Measurements from ENCODE around the gene IFI27L1.
"Not testable (repeated sequence)": the region's sequence is repeated elsewhere in the genome, so short reads cannot be mapped to it uniquely, and the experiment has no call there.

IFI27L1 gene

GRCh38 chr14:94048691-94049624 lies 32.2 kb upstream of the IFI27L1 start:
- no peak for DNase-seq (ENCODE audit: low spot score)

- DNase-seq (ENCODE audit: low spot score), result no peak
These were observed 31.5 kb upstream of the IFI27L1 start for GRCh38 chr14:94049625-94050023.

- DNase-seq (ENCODE audit: low spot score), result no peak
These were observed 30.8 kb upstream of the IFI27L1 start for GRCh38 chr14:94050231-94050880.

GRCh38 chr14:94051115-94051514 lies 30.0 kb upstream of the IFI27L1 start:
- no peak for DNase-seq (ENCODE audit: low spot score)

GRCh38 chr14:94051779-94052178 lies 29.3 kb upstream of the IFI27L1 start:
- DNase-seq (ENCODE audit: low spot score), result no peak

- no peak for DNase-seq (ENCODE audit: low spot score)
These were observed 28.9 kb upstream of the IFI27L1 start for GRCh38 chr14:94052199-94052598.

GRCh38 chr14:94052662-94053061 lies 28.4 kb upstream of the IFI27L1 start:
- DNase-seq (ENCODE audit: low spot score), result no peak

- DNase-seq (ENCODE audit: low spot score), result no peak
These were observed 26.7 kb upstream of the IFI27L1 start for GRCh38 chr14:94054401-94054800.

GRCh38 chr14:94054936-94055335 lies 26.2 kb upstream of the IFI27L1 start:
- DNase-seq (ENCODE audit: low spot score), result no peak

GRCh38 chr14:94056579-94057308 lies 24.4 kb upstream of the IFI27L1 start:
- DNase-seq (ENCODE audit: low spot score), result no peak

GRCh38 chr14:94058128-94058673 lies 22.9 kb upstream of the IFI27L1 start:
- no peak for DNase-seq (ENCODE audit: low spot score)

- no peak for DNase-seq (ENCODE audit: low spot score)
These were observed 22.4 kb upstream of the IFI27L1 start for GRCh38 chr14:94058674-94059138.

GRCh38 chr14:94059998-94060397 lies 21.1 kb upstream of the IFI27L1 start:
- DNase-seq (ENCODE audit: low spot score), result no peak

- no peak for DNase-seq (ENCODE audit: low spot score)
These were observed 18.7 kb upstream of the IFI27L1 start for GRCh38 chr14:94062344-94062940.

GRCh38 chr14:94066089-94066676 lies 14.9 kb upstream of the IFI27L1 start:
- no peak for DNase-seq (ENCODE audit: low spot score)

- not testable (repeated sequence) for DNase-seq (ENCODE audit: low spot score)
These were observed 9.0 kb upstream of the IFI27L1 start for GRCh38 chr14:94072076-94072475.

GRCh38 chr14:94074534-94074933 lies 6.6 kb upstream of the IFI27L1 start:
- no peak for DNase-seq (ENCODE audit: low spot score)

GRCh38 chr14:94075008-94075407 lies 6.1 kb upstream of the IFI27L1 start:
- DNase-seq (ENCODE audit: low spot score), result no peak

GRCh38 chr14:94077111-94077821 lies 3.8 kb upstream of the IFI27L1 start:
- no peak for DNase-seq (ENCODE audit: low spot score)

- no peak for DNase-seq (ENCODE audit: low spot score)
These were observed 3.3 kb upstream of the IFI27L1 start for GRCh38 chr14:94077823-94078222.

All from germinal center (tissue), 1 donor.